ENCODE results near the gene ZKSCAN5.
"Not testable (repeated sequence)": the region's sequence is repeated elsewhere in the genome, so short reads cannot be mapped to it uniquely, and the experiment has no call there.

ZKSCAN5 gene

GRCh38 chr7:99568770-99569169, 64.3 kb downstream of the ZKSCAN5 start:
- H3K27ac ChIP-seq (ENCODE audit: low read depth, low read length); H3K4me3 ChIP-seq (ENCODE audit: low read depth, low read length); H3K9ac ChIP-seq (ENCODE audit: low read depth, low read length); H3K4me1 ChIP-seq (ENCODE audit: control insufficient read depth, insufficient read depth, low read length); H3K27me3 ChIP-seq (ENCODE audit: control insufficient read depth, insufficient read depth, low read length); H3K9me3 ChIP-seq (ENCODE audit: control insufficient read depth, insufficient read depth, low read length): not testable (repeated sequence)
- peaks cover 82% of the 10 kb centered on the region for H3K36me3 ChIP-seq (ENCODE audit: control insufficient read depth, insufficient read depth, low read length)

- Histone ChIP-seq H3K9me3 (ENCODE audit: control insufficient read depth, insufficient read depth, low read length) (no peaks in the 10 kb centered on the region), H3K27ac (ENCODE audit: low read depth, low read length) (no peak overlapping the region), H3K4me3 (ENCODE audit: low read depth, low read length) (no peak overlapping the region), H3K4me1 (ENCODE audit: control insufficient read depth, insufficient read depth, low read length) (peaks cover 16% of the 10 kb centered on the region), H3K9ac (ENCODE audit: low read depth, low read length) (no peak overlapping the region), H3K36me3 (ENCODE audit: control insufficient read depth, insufficient read depth, low read length) (peaks cover 60% of the 10 kb centered on the region), H3K27me3 (ENCODE audit: control insufficient read depth, insufficient read depth, low read length) (no peaks in the 10 kb centered on the region)
These were observed 67.3 kb downstream of the ZKSCAN5 start for GRCh38 chr7:99571768-99572167.

- no peak overlapping the region for H3K4me3 ChIP-seq (ENCODE audit: low read depth, low read length)
- H3K4me1 ChIP-seq (ENCODE audit: control insufficient read depth, insufficient read depth, low read length), result peaks cover 21% of the 10 kb centered on the region
- H3K27ac ChIP-seq (ENCODE audit: low read depth, low read length), result no peak overlapping the region
- no peak overlapping the region for H3K9ac ChIP-seq (ENCODE audit: low read depth, low read length)
- peaks cover 53% of the 10 kb centered on the region for H3K36me3 ChIP-seq (ENCODE audit: control insufficient read depth, insufficient read depth, low read length)
- H3K27me3 ChIP-seq (ENCODE audit: control insufficient read depth, insufficient read depth, low read length), result no peaks in the 10 kb centered on the region
- no peaks in the 10 kb centered on the region for H3K9me3 ChIP-seq (ENCODE audit: control insufficient read depth, insufficient read depth, low read length)
These were observed 68.8 kb downstream of the ZKSCAN5 start for GRCh38 chr7:99573257-99573656.

GRCh38 chr7:99576251-99576650, 71.8 kb downstream of the ZKSCAN5 start:
- Histone ChIP-seq H3K27ac (ENCODE audit: low read depth, low read length) (peak overlapping the region; percentile 69), H3K4me3 (ENCODE audit: low read depth, low read length) (no peak overlapping the region), H3K36me3 (ENCODE audit: control insufficient read depth, insufficient read depth, low read length) (peaks cover 32% of the 10 kb centered on the region), H3K9me3 (ENCODE audit: control insufficient read depth, insufficient read depth, low read length) (no peaks in the 10 kb centered on the region), H3K27me3 (ENCODE audit: control insufficient read depth, insufficient read depth, low read length) (no peaks in the 10 kb centered on the region), H3K4me1 (ENCODE audit: control insufficient read depth, insufficient read depth, low read length) (peaks cover 21% of the 10 kb centered on the region), H3K9ac (ENCODE audit: low read depth, low read length) (no peak overlapping the region)

DNA sequence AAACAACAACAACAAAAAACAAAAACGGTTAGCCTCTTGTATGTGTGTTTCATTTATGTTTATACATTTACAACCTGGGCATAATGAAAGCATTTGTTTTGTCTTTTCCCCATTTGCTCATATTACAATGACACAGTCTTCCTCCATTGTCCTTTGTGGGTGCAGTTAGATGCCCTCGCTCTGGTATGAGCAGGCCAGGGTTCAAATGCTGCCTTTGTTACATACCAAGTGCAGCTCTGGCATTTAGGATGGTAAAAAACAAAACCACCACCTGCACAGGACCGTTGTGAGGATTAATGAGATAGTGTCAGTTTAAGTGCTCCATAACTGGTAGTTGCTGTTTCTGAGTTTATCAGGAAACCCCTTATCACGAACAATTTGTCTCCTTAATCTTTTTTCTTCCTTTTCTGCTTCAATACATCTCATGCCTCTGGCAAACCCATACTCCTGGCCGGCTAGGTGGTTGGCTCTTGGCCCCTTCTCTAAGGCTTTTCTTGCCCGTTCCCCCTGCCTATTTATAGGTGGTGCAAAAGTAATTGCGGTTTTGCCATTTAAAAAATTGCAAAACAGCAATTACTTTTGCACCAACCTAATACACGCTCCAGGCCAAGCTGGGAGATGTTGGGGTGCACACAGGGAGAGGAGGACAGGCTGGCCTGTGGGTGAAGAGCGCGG, 75.0 kb downstream of the ZKSCAN5 start:
- no peaks in the 10 kb centered on the region for H3K27me3 ChIP-seq (ENCODE audit: control insufficient read depth, insufficient read depth, low read length)
- H3K9ac ChIP-seq (ENCODE audit: low read depth, low read length), result 0 out of 2 replicates have a peak overlapping the region, but pooled peaks have one; percentile 62
- peak overlapping the region; percentile 70 for H3K4me3 ChIP-seq (ENCODE audit: low read depth, low read length)
- no peaks in the 10 kb centered on the region for H3K9me3 ChIP-seq (ENCODE audit: control insufficient read depth, insufficient read depth, low read length)
- no peak overlapping the region for H3K27ac ChIP-seq (ENCODE audit: low read depth, low read length)
- H3K4me1 ChIP-seq (ENCODE audit: control insufficient read depth, insufficient read depth, low read length), result peaks cover 21% of the 10 kb centered on the region
- H3K36me3 ChIP-seq (ENCODE audit: control insufficient read depth, insufficient read depth, low read length), result 0 out of 2 replicates have a peak, but pooled peaks cover under 1% of the 10 kb centered on the region

DNA sequence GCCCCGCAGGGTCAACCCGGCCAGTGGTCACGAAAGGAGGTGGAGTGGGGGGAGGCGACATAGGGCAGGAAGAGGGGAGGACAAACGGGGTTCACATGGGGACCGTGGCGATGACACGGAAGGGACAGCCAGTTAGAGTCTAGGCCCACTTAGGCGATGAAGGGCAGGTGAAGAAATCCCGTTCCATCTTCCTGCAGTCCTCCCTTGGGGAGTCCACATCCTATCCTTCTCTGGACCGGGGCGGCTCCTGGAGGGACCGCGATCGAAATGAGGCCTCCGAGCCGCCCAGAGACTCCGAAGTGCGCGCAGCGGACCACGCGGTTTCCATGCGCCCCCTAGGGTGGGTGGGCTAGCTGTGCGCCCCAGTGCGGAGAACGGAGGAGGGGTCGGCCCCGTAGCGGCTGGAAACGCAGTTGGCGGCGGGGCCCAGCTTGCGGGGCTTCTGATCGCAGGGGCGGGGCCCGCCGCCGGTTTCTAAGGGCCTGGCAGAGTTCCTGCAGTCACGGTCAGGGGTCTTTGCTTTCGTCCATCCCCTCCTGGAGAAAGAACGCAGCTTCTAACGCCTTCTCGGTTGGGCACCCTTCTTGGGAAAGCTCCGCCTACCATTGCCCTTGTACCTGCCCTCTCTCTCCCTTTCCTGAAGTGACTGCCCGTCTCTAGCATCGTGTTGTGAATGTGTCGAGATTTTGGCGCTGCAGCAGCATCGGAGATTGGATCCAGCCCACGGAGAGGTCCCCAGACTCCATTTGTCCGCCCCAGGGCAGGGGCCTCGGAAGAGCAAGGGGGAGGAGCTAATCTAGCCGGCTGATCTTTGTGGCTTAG, 75.7 kb downstream of the ZKSCAN5 start:
- H3K27ac ChIP-seq (ENCODE audit: low read depth, low read length), result peak overlapping the region; percentile 71

GRCh38 chr7:99580778-99581332, 76.4 kb downstream of the ZKSCAN5 start:
- Histone ChIP-seq H3K27ac (ENCODE audit: low read depth, low read length) (peak overlapping the region; percentile 71), H3K9ac (ENCODE audit: low read depth, low read length) (peak overlapping the region; percentile 62), H3K4me1 (ENCODE audit: control insufficient read depth, insufficient read depth, low read length) (peaks cover 12% of the 10 kb centered on the region), H3K4me3 (ENCODE audit: low read depth, low read length) (peak overlapping the region; percentile 70)
- not testable (repeated sequence) for H3K36me3 ChIP-seq (ENCODE audit: control insufficient read depth, insufficient read depth, low read length); H3K9me3 ChIP-seq (ENCODE audit: control insufficient read depth, insufficient read depth, low read length); H3K27me3 ChIP-seq (ENCODE audit: control insufficient read depth, insufficient read depth, low read length)

More for the DNA sequence above, 75.7 kb downstream of the ZKSCAN5 start:
- H3K4me3 ChIP-seq (ENCODE audit: low read depth, low read length), result peak overlapping the region; percentile 70
- peak overlapping the region; percentile 62 for H3K9ac ChIP-seq (ENCODE audit: low read depth, low read length)
- H3K27me3 ChIP-seq (ENCODE audit: control insufficient read depth, insufficient read depth, low read length), result no peaks in the 10 kb centered on the region
- H3K9me3 ChIP-seq (ENCODE audit: control insufficient read depth, insufficient read depth, low read length), result no peaks in the 10 kb centered on the region
- no peaks in the 10 kb centered on the region for H3K36me3 ChIP-seq (ENCODE audit: control insufficient read depth, insufficient read depth, low read length)
- peaks cover 18% of the 10 kb centered on the region for H3K4me1 ChIP-seq (ENCODE audit: control insufficient read depth, insufficient read depth, low read length)

Measured in HUES48 (cell line).